ENCODE data around the gene PPP1R16B.
"Not testable (repeated sequence)": the region's sequence is repeated elsewhere in the genome, so short reads cannot be mapped to it uniquely, and the experiment has no call there.

PPP1R16B gene

GRCh38 chr20:38840894-38841470 lies 35.5 kb downstream of the PPP1R16B start:
- H3K4me3 ChIP-seq (ENCODE audit: low read depth, low read length) = no peak overlapping the region
- DNase-seq (ENCODE audit: low read depth) = no peak

DNA sequence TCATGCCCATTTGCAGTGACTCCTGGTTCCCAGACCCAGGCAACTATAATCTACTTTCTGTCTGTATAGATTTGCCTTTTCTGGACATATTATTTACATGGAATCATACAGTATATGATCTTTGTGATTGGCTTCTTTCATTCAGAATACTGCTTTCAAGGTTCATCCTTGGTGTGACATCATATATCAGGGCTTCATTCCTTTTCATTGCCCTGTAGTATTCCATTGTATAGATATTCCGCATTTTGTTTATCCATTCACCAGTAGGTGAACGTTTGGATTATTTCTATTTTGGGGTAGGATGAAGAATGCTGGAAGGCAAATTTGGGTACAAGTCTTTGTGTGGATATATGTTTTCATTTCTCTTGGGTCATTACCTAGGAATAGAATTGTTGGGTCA lies 36.1 kb downstream of the PPP1R16B start:
- no peak overlapping the region for H3K4me3 ChIP-seq (ENCODE audit: low read depth, low read length)
- DNase-seq (ENCODE audit: low read depth) = no peak

GRCh38 chr20:38842026-38842425 lies 36.5 kb downstream of the PPP1R16B start:
- no peak for DNase-seq (ENCODE audit: low read depth)
- no peak overlapping the region for H3K4me3 ChIP-seq (ENCODE audit: low read depth, low read length)

GRCh38 chr20:38842558-38842981 lies 37.1 kb downstream of the PPP1R16B start:
- H3K4me3 ChIP-seq (ENCODE audit: low read depth, low read length) = no peak overlapping the region
- DNase-seq (ENCODE audit: low read depth) = no peak

DNA sequence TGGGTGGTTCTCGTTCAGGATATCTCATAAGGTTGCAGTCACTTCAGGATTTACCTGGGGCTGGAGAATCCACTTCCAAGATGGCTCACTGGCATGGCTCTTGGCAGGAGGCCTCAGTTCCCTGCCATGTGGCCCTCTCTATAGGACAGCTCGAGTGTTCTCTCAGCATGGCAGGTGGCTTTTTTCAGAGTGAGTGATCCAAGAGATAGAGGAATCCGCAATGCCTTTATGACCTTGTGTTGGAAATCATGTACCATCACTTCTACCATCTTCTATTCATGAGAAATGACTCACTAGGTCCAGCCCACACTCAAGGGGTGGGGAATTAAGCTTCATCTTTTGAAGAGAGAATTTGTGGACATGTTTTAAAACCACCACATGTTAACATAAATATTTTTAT lies 37.8 kb downstream of the PPP1R16B start:
- no peak for DNase-seq (ENCODE audit: low read depth)
- no peak overlapping the region for H3K4me3 ChIP-seq (ENCODE audit: low read depth, low read length)

- no peak overlapping the region for H3K4me3 ChIP-seq (ENCODE audit: low read depth, low read length)
- no peak for DNase-seq (ENCODE audit: low read depth)
These were observed 39.5 kb downstream of the PPP1R16B start for GRCh38 chr20:38844963-38845362.

DNA sequence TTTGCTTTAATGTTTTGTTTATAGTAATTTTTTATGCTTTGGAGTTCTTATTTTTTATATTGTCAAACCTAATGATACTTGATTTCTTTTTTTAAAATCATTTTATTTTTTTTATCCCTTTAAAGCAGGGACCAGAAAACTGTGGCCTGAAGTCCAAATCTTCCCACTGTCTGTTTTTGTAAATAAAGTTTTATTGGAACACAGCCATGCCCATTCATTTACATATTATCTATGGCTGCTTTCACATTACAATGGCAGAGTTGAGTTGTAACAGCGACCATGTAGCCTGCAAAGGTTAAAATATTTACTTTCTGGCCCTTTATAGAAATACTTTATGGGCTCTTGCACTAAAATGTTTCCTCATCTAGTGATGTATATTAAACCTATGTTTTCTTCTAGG lies 42.3 kb downstream of the PPP1R16B start:
- DNase-seq (ENCODE audit: low read depth) = no peak
- H3K4me3 ChIP-seq (ENCODE audit: low read depth, low read length) = no peak overlapping the region

- no peak for DNase-seq (ENCODE audit: low read depth)
These were observed 48.3 kb downstream of the PPP1R16B start for GRCh38 chr20:38853759-38854158.

GRCh38 chr20:38854654-38855066 lies 49.2 kb downstream of the PPP1R16B start:
- no peak for DNase-seq (ENCODE audit: low read depth)
- H3K4me3 ChIP-seq (ENCODE audit: low read depth, low read length) = no peak overlapping the region

More at GRCh38 chr20:38853759-38854158, 48.3 kb downstream of the PPP1R16B start:
- H3K4me3 ChIP-seq (ENCODE audit: low read depth, low read length) = no peak overlapping the region

GRCh38 chr20:38855356-38855755 lies 49.9 kb downstream of the PPP1R16B start:
- no peak for DNase-seq (ENCODE audit: low read depth)
- no peak overlapping the region for H3K4me3 ChIP-seq (ENCODE audit: low read depth, low read length)

DNA sequence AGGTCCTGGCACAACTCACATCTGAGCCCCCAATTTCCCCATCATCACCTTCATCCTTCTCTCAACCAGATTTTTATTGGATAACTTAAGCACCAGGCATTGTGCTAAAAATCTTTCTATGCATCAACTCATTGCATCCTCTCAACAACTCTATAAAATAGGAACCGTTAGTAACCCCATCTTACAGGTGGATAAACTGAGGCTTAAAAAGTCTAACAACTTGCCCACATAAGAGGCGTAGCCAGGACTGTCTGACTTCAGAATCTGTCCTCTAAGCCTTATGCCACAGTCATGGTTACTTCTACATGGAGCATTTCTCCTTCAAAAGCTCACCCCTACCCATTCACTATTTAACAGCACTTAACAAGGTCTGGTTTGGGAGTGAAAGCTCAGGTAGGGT lies 51.1 kb downstream of the PPP1R16B start:
- no peak overlapping the region for H3K4me3 ChIP-seq (ENCODE audit: low read depth, low read length)
- DNase-seq (ENCODE audit: low read depth) = no peak

DNA sequence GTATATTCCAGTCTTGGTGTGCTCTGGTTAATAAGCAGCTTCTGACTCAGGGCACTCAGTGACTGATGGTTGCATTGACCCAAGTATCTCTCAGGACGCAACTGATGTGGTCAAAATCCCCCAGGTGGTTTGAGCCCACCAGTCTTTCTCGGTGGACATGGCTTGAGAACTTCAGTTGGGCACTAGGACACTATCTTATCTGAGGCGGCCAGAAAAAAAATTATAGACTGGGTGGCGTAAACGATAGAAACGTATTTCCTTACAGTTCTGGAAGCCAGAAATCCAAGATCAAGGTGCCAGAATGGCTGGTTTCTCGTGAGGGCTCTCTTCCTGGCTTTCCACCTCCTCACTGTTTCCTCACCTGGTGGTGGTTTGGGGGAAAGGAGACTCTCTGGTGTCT lies 52.2 kb downstream of the PPP1R16B start:
- DNase-seq (ENCODE audit: low read depth) = no peak
- H3K4me3 ChIP-seq (ENCODE audit: low read depth, low read length) = no peak overlapping the region

DNA sequence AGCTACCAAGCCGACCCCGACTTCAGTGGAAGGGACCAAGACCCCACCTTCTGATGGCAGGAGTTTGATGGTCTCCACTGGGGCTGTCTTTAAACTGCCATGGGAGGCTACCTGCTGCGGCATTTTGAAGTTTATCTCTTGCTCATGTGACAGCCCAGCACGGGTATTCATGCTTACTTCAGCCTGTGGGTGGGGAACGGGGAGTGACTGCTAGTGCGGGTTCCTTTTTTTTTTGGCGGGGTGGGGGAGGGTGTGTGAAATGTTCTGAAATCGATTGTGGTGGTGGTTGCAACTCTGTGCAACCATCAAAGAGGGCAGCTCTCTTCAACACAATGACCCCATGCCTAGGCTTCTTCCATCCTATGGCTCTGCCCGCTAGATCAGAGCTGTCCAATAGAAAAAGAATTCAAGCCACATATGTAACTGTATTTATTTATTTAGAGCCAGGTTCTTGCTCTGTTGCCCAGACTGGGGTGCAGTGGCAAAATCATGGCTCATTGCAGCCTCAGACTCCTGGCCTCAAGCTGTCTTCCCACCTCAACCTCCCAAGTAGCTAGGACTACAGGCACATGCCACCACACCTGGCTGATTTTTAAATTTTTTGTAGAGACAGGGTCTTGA lies 53.7 kb downstream of the PPP1R16B start:
- no peak for DNase-seq (ENCODE audit: low read depth)
- H3K4me3 ChIP-seq (ENCODE audit: low read depth, low read length) = no peak overlapping the region

- H3K4me3 ChIP-seq (ENCODE audit: low read depth, low read length); DNase-seq (ENCODE audit: low read depth): not testable (repeated sequence)
These were observed 54.4 kb downstream of the PPP1R16B start for GRCh38 chr20:38859857-38860256.

GRCh38 chr20:38861071-38861401 lies 55.5 kb downstream of the PPP1R16B start:
- no peak overlapping the region for H3K4me3 ChIP-seq (ENCODE audit: low read depth, low read length)
- no peak for DNase-seq (ENCODE audit: low read depth)

DNA sequence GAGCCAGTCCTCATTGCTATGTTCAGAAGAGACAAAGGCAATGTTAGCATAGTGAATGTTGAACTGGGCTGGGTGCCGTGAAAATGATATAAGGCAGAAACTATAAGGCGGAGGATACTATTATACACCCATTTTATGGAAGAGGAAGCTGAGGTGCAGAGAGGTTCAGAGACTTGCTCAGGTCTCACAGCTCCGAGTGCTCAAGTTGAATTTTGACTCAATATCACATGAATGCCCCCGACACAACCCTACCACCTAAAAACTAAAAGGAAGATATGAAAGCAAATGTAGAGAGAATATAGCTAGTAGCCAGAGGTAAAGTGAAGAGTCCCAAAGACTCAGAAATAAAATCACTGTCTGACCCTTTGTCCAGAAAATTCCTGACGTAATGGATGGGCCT lies 56.7 kb downstream of the PPP1R16B start:
- DNase-seq (ENCODE audit: low read depth) = no peak

DNA sequence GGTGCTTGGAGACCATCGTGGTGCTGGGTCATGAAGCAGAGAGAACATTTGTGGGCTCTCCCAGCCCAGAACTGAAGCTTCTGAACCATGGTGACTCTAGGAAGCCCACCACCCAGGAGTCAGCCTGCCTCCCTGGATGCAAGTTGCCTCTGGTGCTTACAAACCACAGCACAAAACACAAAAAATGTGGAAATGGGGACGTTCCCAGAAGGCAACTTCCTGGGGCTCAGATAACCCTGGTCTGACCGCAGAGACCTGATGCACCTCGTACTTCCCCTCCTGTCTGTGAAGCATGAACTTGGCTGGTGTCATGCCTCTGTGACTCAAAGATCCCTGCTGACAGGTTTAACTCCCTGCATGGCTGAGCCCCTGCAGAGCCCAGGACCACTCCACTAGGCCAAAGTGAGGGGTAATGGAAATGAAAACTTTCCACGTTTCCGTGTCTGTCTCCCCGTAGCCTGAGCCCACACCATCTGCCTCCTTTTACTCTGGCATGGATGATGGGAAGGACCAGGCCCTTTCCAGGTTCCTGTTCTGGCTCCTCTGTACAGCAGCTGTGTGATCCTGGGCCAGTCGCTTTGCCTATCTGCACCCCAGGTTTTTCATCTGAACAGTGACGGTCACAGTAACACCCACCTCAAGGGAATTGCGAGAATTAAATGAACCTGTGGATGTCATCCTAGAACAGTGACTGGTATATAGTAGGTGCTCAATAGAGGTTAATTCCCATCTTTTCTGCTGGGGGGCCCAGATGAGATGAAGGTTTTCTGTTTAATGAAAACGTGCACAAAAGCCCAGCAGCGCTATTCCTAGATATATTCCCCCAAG lies 57.7 kb downstream of the PPP1R16B start:
- no peak for DNase-seq (ENCODE audit: low read depth)
- no peak overlapping the region for H3K4me3 ChIP-seq (ENCODE audit: low read depth, low read length)

More for the DNA sequence above, 56.7 kb downstream of the PPP1R16B start:
- H3K4me3 ChIP-seq (ENCODE audit: low read depth, low read length) = no peak overlapping the region

DNA sequence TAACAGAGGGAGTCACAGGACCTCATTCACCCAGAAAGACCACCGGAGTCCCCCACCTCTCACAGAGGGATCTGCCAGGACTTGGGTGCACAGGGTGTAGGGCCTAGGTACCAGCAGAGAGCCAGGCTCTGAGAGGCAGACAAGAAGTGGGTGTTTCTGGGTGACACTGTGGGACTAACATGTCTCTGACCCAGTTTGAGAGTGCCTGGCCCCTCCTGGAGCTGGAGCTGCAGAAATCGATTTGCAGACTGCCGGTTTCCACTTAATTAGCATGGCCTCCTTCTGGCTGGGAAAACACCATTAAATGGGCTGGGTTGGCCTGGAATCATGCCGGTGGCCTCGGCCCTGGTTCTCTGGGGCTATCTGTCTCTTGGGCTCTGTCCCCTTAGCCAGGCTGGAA lies 59.2 kb downstream of the PPP1R16B start:
- DNase-seq (ENCODE audit: low read depth) = no peak
- H3K4me3 ChIP-seq (ENCODE audit: low read depth, low read length) = no peak overlapping the region

- no peak overlapping the region for H3K4me3 ChIP-seq (ENCODE audit: low read depth, low read length)
- DNase-seq (ENCODE audit: low read depth) = no peak
These were observed 61.0 kb downstream of the PPP1R16B start for GRCh38 chr20:38866265-38867061.

DNA sequence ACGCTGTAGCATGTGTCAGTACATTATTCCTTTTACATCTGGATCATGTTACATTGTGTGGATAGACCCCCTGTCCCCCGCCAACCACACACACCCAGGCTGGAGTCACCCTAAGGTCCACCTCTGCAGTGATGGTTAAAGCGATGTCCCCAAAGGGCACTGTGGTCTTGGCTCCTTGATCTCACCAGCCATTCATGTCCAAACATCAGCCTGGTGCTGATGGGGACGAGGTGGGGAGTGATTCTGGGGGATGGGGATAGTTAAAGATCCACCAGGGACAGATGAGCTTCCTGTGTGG lies 61.5 kb downstream of the PPP1R16B start:
- no peak for DNase-seq (ENCODE audit: low read depth)
- no peak overlapping the region for H3K4me3 ChIP-seq (ENCODE audit: low read depth, low read length)

Data from skeletal muscle cell (primary cell).